Suppressor macrophage (primary cell): ENCODE results near the gene CD44.
A peak's percentile ranks its signal among the peaks of the same experiment; 100 is the strongest.

Experiments used
- DNase-seq, 4 experiments: peaks; one replicate each; pipeline ENCODE4 v3.0.0-alpha.2; 2020 to 2022

The CD44 gene

DNA sequence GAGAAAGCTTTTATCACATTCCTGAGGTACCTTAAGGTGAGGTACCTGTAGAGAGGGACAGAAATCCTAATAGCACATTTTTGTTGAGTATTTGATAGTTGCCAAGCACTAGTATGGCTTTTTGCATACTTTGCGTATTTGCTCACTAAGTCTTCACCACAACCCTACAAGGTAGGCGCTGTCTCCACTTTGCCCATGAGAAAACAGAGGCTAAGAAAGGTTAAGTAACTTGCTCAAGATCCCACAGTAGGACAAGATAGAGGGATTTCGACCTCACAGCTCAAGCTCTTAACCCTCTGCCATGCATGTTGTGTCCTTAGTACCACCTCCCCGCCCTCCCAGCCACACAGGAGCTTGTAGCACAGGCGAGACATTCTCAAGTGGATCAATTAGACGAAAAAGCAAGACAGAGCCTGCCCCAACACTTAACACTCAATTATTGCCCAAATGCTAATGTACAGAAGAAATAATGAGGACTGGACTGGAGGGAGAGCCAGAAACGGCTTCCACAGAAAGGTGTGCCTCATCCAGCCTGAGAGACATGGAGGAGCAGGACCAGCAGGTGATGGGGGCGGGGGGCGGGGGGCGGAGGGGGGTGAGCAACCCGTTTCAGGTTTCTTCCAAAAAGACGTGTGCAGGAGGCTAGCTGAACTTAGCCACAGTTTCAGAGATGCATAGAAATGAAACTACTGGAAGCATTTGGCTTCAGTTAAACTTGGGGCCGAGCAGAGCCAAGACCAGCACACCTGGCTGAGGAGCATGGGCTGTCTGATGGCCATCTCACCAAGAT lies 26.7 kb upstream of the CD44 start:
- DNase-seq, result no peak

GRCh38 chr11:35112846-35113105 lies 26.2 kb upstream of the CD44 start:
- no peak for DNase-seq

DNA sequence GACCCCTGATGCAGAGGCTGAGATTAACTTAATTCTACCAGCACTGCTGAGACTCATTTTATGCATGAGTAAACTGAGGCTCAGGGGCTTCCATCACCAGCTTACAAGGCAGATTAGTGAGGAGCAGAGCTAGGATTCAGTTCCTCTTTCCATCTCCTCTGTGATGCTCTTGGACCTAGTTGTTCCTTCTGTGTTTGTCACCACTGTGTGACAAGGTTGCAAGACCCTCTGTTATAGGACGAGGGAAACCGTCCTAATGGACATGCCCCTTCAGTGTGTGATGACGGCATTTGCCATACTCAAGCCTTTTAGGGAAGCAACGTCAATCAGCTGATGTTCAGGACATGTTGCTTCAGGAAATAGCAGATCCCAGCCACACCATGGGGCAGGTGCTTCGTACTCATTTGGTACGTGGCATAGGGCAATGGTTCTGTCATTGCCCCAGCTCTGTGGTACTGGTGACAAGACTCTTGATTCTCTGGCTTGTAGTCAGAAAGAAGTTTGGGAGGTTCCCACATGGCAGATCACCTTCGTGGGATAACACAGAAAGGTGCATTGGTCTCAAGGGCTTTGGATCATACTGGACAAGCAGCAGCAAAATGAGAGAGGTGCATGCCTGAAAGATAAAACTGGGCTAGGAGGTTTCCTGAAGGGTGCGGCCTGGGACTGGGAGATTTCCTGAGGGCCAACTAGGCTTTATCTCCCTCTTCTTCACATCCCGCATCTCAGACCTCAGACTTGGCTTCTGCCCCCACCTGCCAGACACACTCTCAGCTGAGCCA lies 23.9 kb upstream of the CD44 start:
- DNase-seq, result peak; percentile 53 to 88 (median 63)

DNA sequence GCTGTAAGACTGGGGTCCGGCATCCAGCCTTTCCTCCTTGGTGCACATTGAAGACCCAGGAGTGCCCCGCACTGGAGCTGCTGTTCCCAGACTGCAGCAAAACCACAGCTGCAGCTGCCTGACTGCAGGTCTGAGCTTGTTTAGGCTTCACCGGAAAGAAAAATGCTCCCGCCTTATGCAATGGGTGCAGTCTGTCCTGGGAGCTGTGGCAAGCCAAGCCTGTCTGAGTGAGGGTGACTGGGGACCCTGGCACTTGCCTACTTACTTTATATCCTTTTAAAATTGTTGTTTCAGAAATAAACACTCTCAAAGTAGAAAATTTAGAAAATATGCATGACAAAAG lies 23.3 kb upstream of the CD44 start:
- DNase-seq, result no peak

- no peak for DNase-seq
Measured at GRCh38 chr11:35116245-35116644, 22.7 kb upstream of the CD44 start.

DNA sequence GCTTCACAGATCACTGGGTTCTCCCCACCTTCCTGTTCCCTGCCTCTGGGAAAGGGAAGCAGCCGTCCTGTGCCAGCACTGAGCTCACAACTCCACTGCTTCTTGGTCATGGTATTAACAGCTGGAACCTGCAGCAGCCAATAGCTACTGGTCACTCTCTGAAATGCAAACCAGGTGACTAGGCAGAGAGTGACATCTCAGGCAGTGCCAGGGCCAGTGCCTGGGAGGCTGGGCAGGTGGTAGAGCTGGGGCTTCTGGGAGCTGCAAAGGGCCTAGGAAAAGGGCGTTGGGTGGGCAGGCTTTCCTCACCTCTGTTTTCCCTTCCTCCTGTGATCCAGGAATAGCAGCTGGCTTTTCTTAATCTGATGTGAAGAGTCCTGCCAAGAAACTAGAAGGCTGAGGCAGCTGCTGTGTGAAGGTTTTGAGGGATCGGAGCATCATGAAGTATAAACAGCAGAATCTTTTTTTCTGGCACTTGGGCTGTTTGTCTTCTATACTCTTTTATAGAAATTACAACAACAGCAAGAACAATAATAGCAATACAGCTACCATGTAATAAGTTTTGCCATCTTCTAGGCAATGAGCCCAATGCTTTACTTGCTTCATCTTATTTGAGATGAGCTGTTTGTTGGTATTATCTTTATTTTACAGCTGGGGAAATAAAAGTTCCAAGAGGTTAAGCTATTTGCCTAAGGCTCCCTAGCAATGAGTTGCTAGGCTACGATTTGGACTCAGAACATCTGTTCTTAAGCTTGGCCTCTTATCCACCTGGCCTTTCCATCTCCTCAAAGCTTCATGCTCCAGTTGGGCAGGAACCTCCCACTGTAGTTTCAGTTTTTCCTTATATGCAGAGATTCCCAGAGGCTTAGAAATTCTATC lies 22.0 kb upstream of the CD44 start:
- peak in 1 of 4 experiments; percentile 27 for DNase-seq

DNA sequence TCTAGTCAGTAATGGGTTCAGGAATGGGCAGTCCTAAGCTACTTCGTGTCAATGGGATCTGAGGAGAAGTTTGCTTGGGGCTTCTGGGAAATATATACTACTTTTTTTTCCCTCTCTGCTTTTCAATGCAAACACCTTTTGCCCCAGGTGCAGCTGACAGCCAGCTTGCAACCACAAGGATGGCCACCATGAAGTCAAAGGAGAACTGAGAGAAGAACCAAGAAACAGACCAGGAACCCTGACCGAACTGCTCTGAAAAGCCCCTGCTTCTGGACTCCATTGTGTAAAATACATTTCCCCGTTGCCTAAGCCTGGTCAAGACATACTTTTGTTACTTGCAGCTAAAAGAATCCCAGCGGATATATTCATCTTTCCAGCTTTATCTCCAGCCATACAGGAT lies 20.1 kb upstream of the CD44 start:
- DNase-seq, result no peak

GRCh38 chr11:35121326-35121865 lies 17.6 kb upstream of the CD44 start:
- DNase-seq, result no peak

GRCh38 chr11:35122308-35122707 lies 16.7 kb upstream of the CD44 start:
- DNase-seq, result no peak

- peak in 2 of 4 experiments; percentile 30 to 32 for DNase-seq
Measured at GRCh38 chr11:35126000-35126878, 12.7 kb upstream of the CD44 start.

GRCh38 chr11:35126879-35127581 lies 11.9 kb upstream of the CD44 start:
- DNase-seq, result no peak

DNA sequence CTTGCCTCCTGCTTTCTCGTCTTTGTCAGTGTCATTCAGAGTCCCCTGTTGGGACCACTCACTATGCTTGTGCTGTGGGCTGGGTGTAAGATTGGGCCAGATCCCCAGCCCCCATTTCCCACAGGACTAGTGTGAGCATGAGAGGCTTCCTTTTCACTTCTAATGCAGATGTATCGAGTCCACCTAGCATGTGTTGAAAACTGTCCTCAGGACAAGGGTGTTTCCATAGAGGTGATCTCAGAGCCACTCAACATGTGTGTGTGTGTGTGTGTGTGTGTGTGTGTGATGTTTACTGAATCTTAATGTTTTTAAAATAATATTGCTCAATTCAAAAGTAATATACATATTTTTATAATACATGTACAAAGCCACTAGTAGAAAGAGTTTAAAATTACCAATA lies 11.4 kb upstream of the CD44 start:
- no peak for DNase-seq

- no peak for DNase-seq
Measured at GRCh38 chr11:35131094-35131493, 7.9 kb upstream of the CD44 start.

DNA sequence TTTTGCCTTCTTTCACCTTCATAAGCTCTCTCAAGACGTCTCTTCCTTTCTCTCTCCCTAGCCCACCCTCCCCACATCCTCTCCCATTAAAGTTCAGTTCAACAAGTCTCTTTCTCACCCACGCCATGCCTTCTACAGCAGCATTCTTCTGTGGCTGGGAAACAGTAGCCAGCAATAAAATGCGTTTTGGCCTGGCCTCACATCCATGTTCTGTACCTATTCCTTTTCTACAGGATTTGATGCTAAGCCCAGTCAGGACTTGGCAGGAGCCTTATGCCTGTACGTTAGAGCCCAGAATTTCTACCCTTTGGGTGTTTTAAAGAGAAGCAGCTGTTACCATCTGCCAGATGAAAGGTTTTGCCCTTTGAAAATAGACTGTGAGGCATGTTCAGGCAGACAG lies 7.1 kb upstream of the CD44 start:
- DNase-seq, result no peak

DNA sequence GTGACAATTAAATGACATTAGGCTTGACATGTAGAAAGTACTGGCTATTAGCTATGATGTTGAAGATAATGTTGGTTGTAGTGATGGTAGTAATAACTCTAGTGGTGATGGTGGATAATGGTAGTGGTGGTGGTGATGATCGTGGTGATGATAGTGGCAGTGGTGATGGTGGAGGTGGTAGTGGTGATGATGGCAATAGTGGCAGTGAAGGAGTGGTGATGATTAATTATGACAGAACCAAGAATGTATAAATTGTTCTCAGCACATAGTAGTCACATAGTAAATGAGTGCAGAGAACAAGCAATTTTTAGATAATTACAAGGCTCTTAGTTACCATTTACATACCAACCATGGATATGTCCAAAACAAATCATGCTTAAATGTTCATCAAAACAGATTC lies 5.3 kb upstream of the CD44 start:
- DNase-seq, result no peak

DNA sequence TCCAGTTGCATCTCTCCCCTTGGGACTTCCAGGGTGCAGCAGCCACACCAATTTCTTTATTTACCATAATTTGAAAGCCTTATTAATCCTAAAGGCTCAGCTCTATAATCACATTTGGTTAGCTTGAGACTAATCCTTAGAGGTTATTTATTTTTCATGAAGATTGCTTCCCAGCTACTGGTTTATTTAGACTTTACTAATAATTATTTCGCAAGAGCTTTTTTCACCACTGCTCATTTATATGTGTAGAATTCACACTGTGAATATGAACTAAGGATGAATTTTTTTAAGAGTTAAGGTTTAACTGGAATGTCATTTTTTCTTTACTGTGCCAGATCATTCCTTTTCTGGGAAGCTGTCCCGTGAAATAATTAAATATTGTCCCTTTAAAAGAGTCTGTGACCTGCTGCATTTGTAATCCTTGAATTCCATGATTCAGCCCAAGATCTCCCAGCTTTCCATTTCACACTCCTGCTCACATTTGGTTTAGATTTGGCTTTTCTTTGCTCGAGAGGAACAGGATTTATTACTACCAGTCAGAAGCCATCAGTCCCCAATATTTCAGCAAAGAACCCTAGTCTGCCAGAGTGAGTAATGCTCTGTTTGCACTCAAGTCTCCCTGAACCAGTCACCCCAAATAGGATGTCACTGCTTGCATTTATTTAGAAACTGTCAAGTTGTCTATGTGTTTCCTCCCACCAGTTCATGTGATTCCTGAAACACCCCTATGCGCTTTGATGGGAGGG lies 4.4 kb upstream of the CD44 start:
- DNase-seq, result peak; percentile 47 to 76 (median 60)

GRCh38 chr11:35135222-35135621 lies 3.7 kb upstream of the CD44 start:
- DNase-seq, result no peak

- DNase-seq, result no peak
Measured at GRCh38 chr11:35136311-35136710, 2.7 kb upstream of the CD44 start.

GRCh38 chr11:35138058-35138457 lies 913 bp upstream of the CD44 start:
- no peak for DNase-seq

DNA sequence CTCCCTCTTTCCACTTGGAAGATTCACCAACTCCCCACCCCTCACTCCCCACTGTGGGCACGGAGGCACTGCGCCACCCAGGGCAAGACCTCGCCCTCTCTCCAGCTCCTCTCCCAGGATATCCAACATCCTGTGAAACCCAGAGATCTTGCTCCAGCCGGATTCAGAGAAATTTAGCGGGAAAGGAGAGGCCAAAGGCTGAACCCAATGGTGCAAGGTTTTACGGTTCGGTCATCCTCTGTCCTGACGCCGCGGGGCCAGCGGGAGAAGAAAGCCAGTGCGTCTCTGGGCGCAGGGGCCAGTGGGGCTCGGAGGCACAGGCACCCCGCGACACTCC lies 397 bp upstream of the CD44 start:
- DNase-seq, result no peak

DNA sequence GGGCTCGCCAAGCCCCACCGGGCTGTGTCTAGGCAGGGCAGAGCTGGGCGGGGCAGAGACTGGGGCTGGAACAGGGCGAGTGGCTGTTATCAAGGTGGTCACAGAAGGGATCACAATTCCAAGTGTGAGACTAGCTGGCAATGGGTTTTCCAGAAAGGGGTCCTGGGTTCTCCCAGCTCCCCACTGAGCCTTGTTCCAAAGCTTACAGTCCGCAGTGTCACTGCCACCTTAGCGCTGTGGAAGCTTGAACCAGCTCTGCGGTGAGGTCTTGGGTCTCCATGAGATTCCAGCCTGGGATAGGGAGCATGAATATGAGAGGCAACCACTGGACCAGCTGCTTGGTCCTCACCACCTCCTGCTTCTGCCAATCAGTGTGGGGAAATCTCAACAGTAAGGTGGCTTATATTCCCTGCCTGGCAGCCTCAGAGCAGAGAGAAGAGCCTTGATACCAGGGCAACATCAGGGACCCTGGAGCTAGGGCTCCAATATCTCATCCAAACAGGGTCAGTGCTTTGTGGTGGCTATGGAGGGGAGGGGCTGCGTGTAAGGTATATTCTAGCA lies 831 bp downstream of the CD44 start:
- DNase-seq, result peak in 3 of 4 experiments; percentile 26 to 35 (median 33)
